H9 (cell line): Measurements from ENCODE around the gene PARP1. TPM values are rescaled to one million over a fixed set of nuclear protein-coding genes. Genes with fewer than 3 reads are reported as not detected.
A peak's percentile ranks its signal among the peaks of the same experiment; 100 is the strongest.

ENCODE experiments used
- DNase-seq: peaks from one replicate; pipeline ENCODE4 v3.0.0-alpha.2; 2017
- H2AFZ ChIP-seq: one replicate; pipeline ENCODE4 v1.6.1; 2013; ENCODE audit warnings: mild to moderate bottlenecking, low read length, control low read depth, moderate library complexity
- H2AK5ac ChIP-seq: 2 replicates; pipeline ENCODE4 v1.6.1; 2013; ENCODE audit warnings: low read length, control low read depth, mixed read lengths; ENCODE audit not compliant: insufficient read length
- H2BK120ac ChIP-seq: one replicate; pipeline ENCODE4 v1.6.1; 2013; ENCODE audit warnings: low read depth, mild to moderate bottlenecking, low read length, control low read depth, inconsistent platforms; ENCODE audit not compliant: poor library complexity, severe bottlenecking
- H2BK12ac ChIP-seq: 2 replicates; pipeline ENCODE4 v1.6.1; 2013; ENCODE audit warnings: low read length, control low read depth, mixed read lengths, low read depth; ENCODE audit not compliant: insufficient read length
- H2BK15ac ChIP-seq: 2 replicates; pipeline ENCODE4 v1.6.1; 2013; ENCODE audit warnings: low read depth, low read length, control low read depth
- H2BK20ac ChIP-seq: one replicate; pipeline ENCODE4 v1.6.1; 2013; ENCODE audit warnings: low read depth, mild to moderate bottlenecking, low read length, control low read depth, inconsistent platforms; ENCODE audit not compliant: poor library complexity, severe bottlenecking
- H2BK5ac ChIP-seq: 2 replicates; pipeline ENCODE4 v1.6.1; 2013; ENCODE audit warnings: low read length, control low read depth, mixed read lengths; ENCODE audit not compliant: insufficient read length
- H3K14ac ChIP-seq: 2 replicates; pipeline ENCODE4 v1.6.1; 2013; ENCODE audit warnings: low read length, control low read depth; ENCODE audit not compliant: insufficient read depth
- H3K18ac ChIP-seq: 2 replicates; pipeline ENCODE4 v1.6.1; 2013; ENCODE audit warnings: low read depth, mild to moderate bottlenecking, mixed read lengths, low read length, control low read depth; ENCODE audit not compliant: insufficient read length
- H3K23ac ChIP-seq: 2 replicates; pipeline ENCODE4 v1.6.1; 2013; ENCODE audit warnings: low read length, control low read depth, mixed read lengths, low read depth; ENCODE audit not compliant: insufficient read length
- H3K23me2 ChIP-seq: 2 replicates; pipeline ENCODE4 v1.6.1; 2013; ENCODE audit warnings: low read depth, mild to moderate bottlenecking, mixed read lengths, low read length, control low read depth; ENCODE audit not compliant: insufficient read length, poor library complexity, severe bottlenecking
- H3K27ac ChIP-seq: 2 replicates; pipeline ENCODE4 v1.5.1; 2013; ENCODE audit warnings: low read length, control low read depth, mixed read lengths, low read depth; ENCODE audit not compliant: insufficient read length
- H3K27me3 ChIP-seq: 2 replicates; pipeline ENCODE4 v1.6.1; 2013; ENCODE audit warnings: low read length, control low read depth, inconsistent platforms; ENCODE audit not compliant: insufficient read depth
- H3K4ac ChIP-seq: 2 replicates; pipeline ENCODE4 v1.6.1; 2013; ENCODE audit warnings: low read depth, mild to moderate bottlenecking, control low read depth, inconsistent platforms, low read length, moderate library complexity
- H3K4me1 ChIP-seq: 2 replicates; pipeline ENCODE4 v1.6.1; 2013; ENCODE audit warnings: low read length, control low read depth, inconsistent platforms; ENCODE audit not compliant: insufficient read depth
- H3K4me2 ChIP-seq: 2 replicates; pipeline ENCODE4 v1.6.1; 2013; ENCODE audit warnings: low read length, control low read depth, mixed read lengths; ENCODE audit not compliant: insufficient read length, insufficient read depth
- H3K56ac ChIP-seq: 2 replicates; pipeline ENCODE4 v1.6.1; 2013; ENCODE audit warnings: low read depth, mild to moderate bottlenecking, mixed read lengths, low read length, control low read depth; ENCODE audit not compliant: insufficient read length
- H3K79me1 ChIP-seq: 2 replicates; pipeline ENCODE4 v1.6.1; 2013; ENCODE audit warnings: low read depth, mild to moderate bottlenecking, moderate library complexity, low read length, control low read depth, inconsistent platforms; ENCODE audit not compliant: insufficient read depth, poor library complexity, severe bottlenecking
- H3K79me2 ChIP-seq: 2 replicates; pipeline ENCODE4 v1.6.1; 2013; ENCODE audit warnings: low read length, control low read depth, inconsistent platforms; ENCODE audit not compliant: insufficient read depth
- H3K9ac ChIP-seq: 2 replicates; pipeline ENCODE4 v1.6.1; 2013; ENCODE audit warnings: low read length, control low read depth, mixed read lengths; ENCODE audit not compliant: insufficient read length; ENCODE audit errors: extremely low read depth
- H3K9me3 ChIP-seq: one replicate; pipeline ENCODE4 v1.6.1; 2013; ENCODE audit warnings: low read depth, low read length, inconsistent platforms; ENCODE audit not compliant: control insufficient read depth
- H3T11ph ChIP-seq: one replicate; pipeline ENCODE4 v1.6.1; 2013; ENCODE audit warnings: mild to moderate bottlenecking, low read length, control low read depth, inconsistent platforms
- H4K20me1 ChIP-seq: one replicate; pipeline ENCODE4 v1.6.1; 2013; ENCODE audit not compliant: control insufficient read depth, insufficient read length, insufficient read depth
- H4K5ac ChIP-seq: 2 replicates; pipeline ENCODE4 v1.6.1; 2013; ENCODE audit warnings: low read depth, mild to moderate bottlenecking, mixed read lengths, low read length, control low read depth; ENCODE audit not compliant: insufficient read length
- H4K8ac ChIP-seq: replicated peaks from 2 replicates; pipeline ENCODE4 v1.6.1; 2013; ENCODE audit warnings: low read length, control low read depth, mixed read lengths, low read depth; ENCODE audit not compliant: insufficient read length
- H4K91ac ChIP-seq: 2 replicates; pipeline ENCODE4 v1.6.1; 2013; ENCODE audit warnings: low read depth, mild to moderate bottlenecking, moderate library complexity, mixed read lengths, low read length, control low read depth; ENCODE audit not compliant: insufficient read length
- H3K27ac Mint-ChIP-seq, 3 experiments: 2 replicates in 2 of 3; 3 replicates in 1 of 3; pipeline ENCODE4 v1.8.0; 2020 to 2021; ENCODE audit warnings: mixed read lengths in 3 of 3, mild to moderate bottlenecking in 1 of 3, moderate library complexity in 1 of 3
- H3K27me3 Mint-ChIP-seq: 2 replicates; pipeline ENCODE4 v1.8.0; 2021; ENCODE audit warnings: low read depth, mild to moderate bottlenecking, moderate library complexity, mixed read lengths
- H3K36me3 Mint-ChIP-seq, 3 experiments: 2 replicates in 2 of 3; 3 replicates in 1 of 3; pipeline ENCODE4 v1.8.0; 2020 to 2021; ENCODE audit warnings: low read depth in 3 of 3, mixed read lengths in 3 of 3; ENCODE audit not compliant: insufficient read depth in 1 of 3
- H3K4me1 Mint-ChIP-seq, 2 experiments: 2 replicates each; pipeline ENCODE4 v1.8.0; 2020; ENCODE audit warnings: mixed read lengths in 2 of 2
- H3K4me3 Mint-ChIP-seq, 2 experiments: 2 replicates in 1 of 2; 3 replicates in 1 of 2; pipeline ENCODE4 v1.8.0; 2020 to 2021; ENCODE audit warnings: mild to moderate bottlenecking in 2 of 2, mixed read lengths in 2 of 2, moderate library complexity in 1 of 2
- H3K9me3 Mint-ChIP-seq, 2 experiments: 2 replicates in 1 of 2; 3 replicates in 1 of 2; pipeline ENCODE4 v1.8.0; 2020; ENCODE audit warnings: mild to moderate bottlenecking in 2 of 2, mixed read lengths in 2 of 2, moderate library complexity in 1 of 2
- CTCF ChIP-seq: fragments of 200-600 bp; sonication (generic); conservative IDR thresholded peaks from 3 replicates; pipeline ENCODE4 v1.8.0; 2021; ENCODE audit warnings: antibody characterized with exemption, mild to moderate bottlenecking
- WGBS: extraction: QIAGEN DNeasy Blood & Tissue Kit; methylation state at CpG from one replicate; pipeline ENCODE4 v1.1.7; 2013; ENCODE audit warnings: missing lambda C conversion rate, low lambda C conversion rate, mixed read lengths; ENCODE audit not compliant: insufficient read length; ENCODE audit errors: extremely low coverage; 5-methylcytosine and 5-hydroxymethylcytosine counted together
- total RNA-seq: library from RNA; stranded (reverse); gene quantifications from 2 replicates; pipeline ENCODE4 v1.2.1, GENCODE V29; 2021

Gene PARP1
- total RNA-seq, 1 experiment from 2014 or later: 337 TPM

- H2BK20ac ChIP-seq: no peak overlapping the region
- no peak overlapping the region for H4K91ac ChIP-seq
- no peak overlapping the region for H3K23ac ChIP-seq
- no peak overlapping the region for H3T11ph ChIP-seq
- no peak overlapping the region for H3K9ac ChIP-seq
- H4K8ac ChIP-seq: no peak overlapping the region
- H3K79me1 ChIP-seq: peaks cover 15% of the 10 kb centered on the region
- peaks cover 17% of the 10 kb centered on the region for H3K4me1 ChIP-seq
- peaks cover 9% of the 10 kb centered on the region for H3K23me2 ChIP-seq
- H3K18ac ChIP-seq: no peak overlapping the region
- no peaks in the 10 kb centered on the region for H3K27me3 Mint-ChIP-seq
- no peak for TF ChIP-seq CTCF
- no peak overlapping the region for H4K5ac ChIP-seq
- H3K9me3 Mint-ChIP-seq: no peaks in the 10 kb centered on the region
- no peak overlapping the region for H3K4ac ChIP-seq
- peak overlapping the region in 2 of 3 experiments; percentile 79 to 89; a peak in 4 of 7 replicates for H3K27ac Mint-ChIP-seq
- no peak overlapping the region for H3K56ac ChIP-seq
- H3K27ac ChIP-seq: no peak overlapping the region
- no peak overlapping the region for H2AFZ ChIP-seq
- no peaks in the 10 kb centered on the region for H3K9me3 ChIP-seq
- H3K4me2 ChIP-seq: no peak overlapping the region
- WGBS: no CpG with 5 or more reads among the region's 9 CpGs
- no peak overlapping the region for H2BK120ac ChIP-seq
- H2BK12ac ChIP-seq: no peak overlapping the region
- DNase-seq: no peak
- no peak overlapping the region for H2BK15ac ChIP-seq
- no peaks in the 10 kb centered on the region for H3K27me3 ChIP-seq
- H2BK5ac ChIP-seq: no peak overlapping the region
- peaks cover 46 to 62% (median 61%) of the 10 kb centered on the region in 3 experiments; a peak in 6 of 7 replicates for H3K36me3 Mint-ChIP-seq
- no peak overlapping the region for H3K14ac ChIP-seq
- H3K79me2 ChIP-seq: peaks cover 45% of the 10 kb centered on the region; the same call in 1 of the 2 replicates
- H3K4me3 Mint-ChIP-seq: no peak overlapping the region
- peaks cover 53 to 64% of the 10 kb centered on the region in 2 experiments for H3K4me1 Mint-ChIP-seq
- H4K20me1 ChIP-seq: peaks cover 2% of the 10 kb centered on the region
- no peak overlapping the region for H2AK5ac ChIP-seq
Measured at GRCh38 chr1:226401355-226402303, 6.3 kb downstream of the PARP1 start.
